Testis (tissue), 3 donors: Measurements from ENCODE around the gene GLI1. TPM values are rescaled to one million over a fixed set of nuclear protein-coding genes. Genes with fewer than 3 reads are reported as not detected.
"Not testable (repeated sequence)": the region's sequence is repeated elsewhere in the genome, so short reads cannot be mapped to it uniquely, and the experiment has no call there.

ENCODE experiments used
- DNase-seq: peaks from one replicate; pipeline ENCODE4 v3.0.0-alpha.2; 2019
- H3K27ac ChIP-seq, 2 donors: fragments of 200-600 bp; sonication (generic); one replicate each; pipeline ENCODE4 v1.5.1; 2019
- H3K27me3 ChIP-seq: fragments of 200-600 bp; sonication (generic); one replicate; pipeline ENCODE4 v1.5.1; 2019
- H3K36me3 ChIP-seq: fragments of 200-600 bp; sonication (generic); one replicate; pipeline ENCODE4 v1.5.1; 2017; ENCODE audit warnings: low read depth; ENCODE audit errors: missing control alignments
- H3K4me1 ChIP-seq: fragments of 200-600 bp; sonication (generic); one replicate; pipeline ENCODE4 v1.5.1; 2019
- H3K4me3 ChIP-seq, 2 donors: fragments of 200-600 bp; sonication (generic); one replicate each; pipeline ENCODE4 v1.5.1; 2017 to 2019
- H3K9me3 ChIP-seq: fragments of 200-600 bp; sonication (generic); one replicate; pipeline ENCODE4 v1.5.1; 2017
- CTCF ChIP-seq, 3 experiments: fragments of 450-650 bp in 2 of 3; fragments of 200-600 bp in 1 of 3; sonication (generic) in 1 of 3; IDR thresholded peaks; one replicate each; pipeline ENCODE4 v1.5.1; 2016 to 2019; ENCODE audit warnings: antibody characterized with exemption in 3 of 3, mild to moderate bottlenecking in 2 of 3, moderate library complexity in 1 of 3
- POLR2A ChIP-seq: fragments of 450-650 bp; IDR thresholded peaks from one replicate; pipeline ENCODE4 v1.6.1; 2017; ENCODE audit warnings: antibody characterized with exemption, mild to moderate bottlenecking, moderate library complexity
- WGBS, 2 donors: methylation state at CpG; one replicate each; pipeline ENCODE4 v1.1.5; 2018; 5-methylcytosine and 5-hydroxymethylcytosine counted together
- intact Hi-C: fragments of 100-400 bp; cut with DNase I; formaldehyde crosslinking; loops from one replicate; pipeline ENCODE4 v1.15.1; 2023; ENCODE audit warnings: low total_unique reads
- polyA plus RNA-seq: library from polyadenylated mRNA; stranded (reverse); fragments of 350-450 nt; fragmentation: Illumina TruSeq; extraction: RNeasy Lipid Tissue Mini Kit (QIAGEN cat#74804); gene quantifications from one replicate; pipeline ENCODE4 v1.2.3, GENCODE V29; 2014; ENCODE audit warnings: low read depth, low replicate concordance; ENCODE audit not compliant: insufficient read depth
- total RNA-seq, 2 donors: library from RNA; depleted of rRNA; stranded (reverse); fragments of >200 nt; gene quantifications; one replicate each; pipeline ENCODE4 v1.2.3, GENCODE V29; 2016

Gene GLI1
- total and polyA plus RNA-seq, 3 donors from 2014 or later, result 8.3 to 18.0 (median 9.3) TPM

GRCh38 chr12:57496822-57497221, 37.2 kb downstream of the GLI1 start:
- no peaks in the 10 kb centered on the region for H3K27me3 ChIP-seq
- no peak for TF ChIP-seq CTCF (IDR thresholded peaks at IDR 0.05)
- no peak for TF ChIP-seq POLR2A
- intact Hi-C loops, result no loop called here

GRCh38 chr12:57497223-57498131, 37.9 kb downstream of the GLI1 start:
- no peaks in the 10 kb centered on the region for H3K4me1 ChIP-seq
- intact Hi-C loops, result no loop called here
- H3K4me3 ChIP-seq, result no peak overlapping the region
- no peak overlapping the region for H3K27ac ChIP-seq
- H3K36me3 ChIP-seq, result no peaks in the 10 kb centered on the region
- H3K27me3 ChIP-seq, result no peaks in the 10 kb centered on the region
- DNase-seq, result no peak
- H3K9me3 ChIP-seq, result no peaks in the 10 kb centered on the region
- TF ChIP-seq CTCF (IDR thresholded peaks at IDR 0.05), result no peak
- no peak for TF ChIP-seq POLR2A
- WGBS, 2 donors, result 89 to 92% methylated on average over 12 of the region's 12 CpGs

More at GRCh38 chr12:57496822-57497221, 37.2 kb downstream of the GLI1 start:
- DNase-seq, result no peak
- no peaks in the 10 kb centered on the region for H3K9me3 ChIP-seq
- no peak overlapping the region for H3K27ac ChIP-seq
- no peaks in the 10 kb centered on the region for H3K36me3 ChIP-seq
- H3K4me3 ChIP-seq, result no peak overlapping the region
- no peaks in the 10 kb centered on the region for H3K4me1 ChIP-seq

GRCh38 chr12:57498132-57498502, 38.5 kb downstream of the GLI1 start:
- WGBS, 2 donors, result 86% methylated on average over 9 of the region's 9 CpGs
- TF ChIP-seq CTCF (IDR thresholded peaks at IDR 0.05) (no peak), POLR2A (no peak)

GRCh38 chr12:57498571-57498970, 39.0 kb downstream of the GLI1 start:
- Histone ChIP-seq H3K4me1 (no peaks in the 10 kb centered on the region), H3K27ac (no peak overlapping the region), H3K4me3 (no peak overlapping the region), H3K36me3 (no peaks in the 10 kb centered on the region), H3K9me3 (no peaks in the 10 kb centered on the region), H3K27me3 (no peaks in the 10 kb centered on the region)
- no peak for DNase-seq
- WGBS, 2 donors, result 89 to 96% methylated on average over 4 of the region's 4 CpGs
- intact Hi-C loops, result no loop called here
- TF ChIP-seq CTCF (IDR thresholded peaks at IDR 0.05) (no peak), POLR2A (no peak)

More at GRCh38 chr12:57498132-57498502, 38.5 kb downstream of the GLI1 start:
- DNase-seq, result no peak
- Histone ChIP-seq H3K27ac (no peak overlapping the region), H3K36me3 (no peaks in the 10 kb centered on the region), H3K4me1 (no peaks in the 10 kb centered on the region), H3K9me3 (no peaks in the 10 kb centered on the region), H3K4me3 (no peak overlapping the region), H3K27me3 (no peaks in the 10 kb centered on the region)
- intact Hi-C loops, result no loop called here

- Histone ChIP-seq H3K4me3 (no peak overlapping the region), H3K27me3 (no peaks in the 10 kb centered on the region), H3K9me3 (no peaks in the 10 kb centered on the region), H3K36me3 (no peaks in the 10 kb centered on the region), H3K4me1 (no peaks in the 10 kb centered on the region), H3K27ac (no peak overlapping the region)
- TF ChIP-seq CTCF (IDR thresholded peaks at IDR 0.05), result no peak
- no peak for TF ChIP-seq POLR2A
- WGBS, 2 donors, result 96% methylated on average over 11 of the region's 11 CpGs
- DNase-seq, result no peak
- intact Hi-C loops, result no loop called here
These were observed 40.6 kb downstream of the GLI1 start for GRCh38 chr12:57500213-57500612.

GRCh38 chr12:57502311-57502969, 42.9 kb downstream of the GLI1 start:
- 91 to 96% methylated on average over 21 to 22 of the region's 22 CpGs for WGBS, 2 donors
- H3K27me3 ChIP-seq, H3K27ac ChIP-seq, H3K4me3 ChIP-seq, H3K36me3 ChIP-seq, DNase-seq, intact Hi-C loops, H3K9me3 ChIP-seq, H3K4me1 ChIP-seq: not testable (repeated sequence)

GRCh38 chr12:57506541-57506940, 47.0 kb downstream of the GLI1 start:
- WGBS, 2 donors, result 74% methylated on average over 3 to 4 of the region's 4 CpGs
- DNase-seq, H3K4me1 ChIP-seq, intact Hi-C loops, H3K27me3 ChIP-seq, H3K4me3 ChIP-seq, H3K36me3 ChIP-seq, H3K9me3 ChIP-seq, H3K27ac ChIP-seq: not testable (repeated sequence)
